Calu3 (cell line): ENCODE results near the gene JHY. TPM values are rescaled to one million over a fixed set of nuclear protein-coding genes. Genes with fewer than 3 reads are reported as not detected.

Experiments
- BruUV-seq: library from RNA; stranded (reverse); fragments of 400-500 nt; replicated peaks from 2 replicates; lab custom pipeline; 2021; lab: Mats Ljungman, UMichigan
- CTCF ChIA-PET: fragments of 300-600 bp; sonication (Branson Sonifier 250); formaldehyde crosslinking; loops from one replicate; lab custom pipeline; 2022; ENCODE audit warnings: antibody characterized with exemption; lab: Charles Lee
- DNase-seq: peaks from one replicate; pipeline ENCODE4 v3.0.0; 2022
- H3K27ac Mint-ChIP-seq: one replicate; pipeline ENCODE4 v1.8.0; 2022; ENCODE audit warnings: mixed read lengths; ENCODE audit not compliant: unreplicated experiment
- H3K27me3 Mint-ChIP-seq: one replicate; pipeline ENCODE4 v1.8.0; 2022; ENCODE audit warnings: mixed read lengths; ENCODE audit not compliant: unreplicated experiment
- H3K36me3 Mint-ChIP-seq: one replicate; pipeline ENCODE4 v1.8.0; 2022; ENCODE audit warnings: mild to moderate bottlenecking, moderate library complexity, mixed read lengths; ENCODE audit not compliant: insufficient read depth, unreplicated experiment
- H3K4me1 Mint-ChIP-seq: one replicate; pipeline ENCODE4 v1.8.0; 2022; ENCODE audit warnings: mild to moderate bottlenecking, low read depth, mixed read lengths; ENCODE audit not compliant: unreplicated experiment
- H3K4me3 Mint-ChIP-seq: one replicate; pipeline ENCODE4 v1.8.0; 2022; ENCODE audit warnings: mild to moderate bottlenecking, low read depth, moderate library complexity, mixed read lengths; ENCODE audit not compliant: unreplicated experiment
- H3K9me3 Mint-ChIP-seq: one replicate; pipeline ENCODE4 v1.8.0; 2022; ENCODE audit warnings: low read depth, mixed read lengths; ENCODE audit not compliant: unreplicated experiment
- CTCF ChIP-seq: fragments of 200-600 bp; IDR thresholded peaks from one replicate; pipeline ENCODE4 v1.8.0; 2022; ENCODE audit warnings: antibody characterized with exemption; ENCODE audit not compliant: unreplicated experiment
- intact Hi-C: fragments of 100-400 bp; cut with micrococcal nuclease; formaldehyde crosslinking; loops from one replicate; pipeline ENCODE4 v1.10.0; 2022; ENCODE audit not compliant: unreplicated experiment
- total RNA-seq: library from RNA; stranded (reverse); gene quantifications from 2 replicates; pipeline ENCODE4 v1.2.3, GENCODE V29; 2022

The JHY gene
- total RNA-seq, 1 experiment from 2014 or later, result 3.5 TPM

- Mint-ChIP-seq H3K27me3 (no peaks in the 10 kb centered on the region), H3K27ac (no peak overlapping the region), H3K9me3 (no peaks in the 10 kb centered on the region), H3K4me1 (no peaks in the 10 kb centered on the region), H3K36me3 (no peaks in the 10 kb centered on the region), H3K4me3 (no peak overlapping the region)
- no peak for DNase-seq
- intact Hi-C loops, result no loop called here
- TF ChIP-seq CTCF, result no peak
- CTCF ChIA-PET, result interaction anchor here (0.6 kb wide), 2 partner anchors 82 to 182 kb away, joined by 3 to 7 read pairs; no protein-coding TSS in a partner anchor
- no TSS peak for BruUV-seq
These were observed 10.5 kb upstream of the JHY start for GRCh38 chr11:122872046-122872445.

- H3K27ac Mint-ChIP-seq, result no peak overlapping the region
- no peak for DNase-seq
- no peaks in the 10 kb centered on the region for H3K36me3 Mint-ChIP-seq
- no peak for TF ChIP-seq CTCF
- no peaks in the 10 kb centered on the region for H3K27me3 Mint-ChIP-seq
- no TSS peak for BruUV-seq
- CTCF ChIA-PET, result no interaction called here
- H3K4me3 Mint-ChIP-seq, result no peak overlapping the region
- H3K9me3 Mint-ChIP-seq, result no peaks in the 10 kb centered on the region
- H3K4me1 Mint-ChIP-seq, result peaks cover 9% of the 10 kb centered on the region
- intact Hi-C loops, result no loop called here
These were observed 7.6 kb upstream of the JHY start for GRCh38 chr11:122874991-122875390.

GRCh38 chr11:122877732-122878131 lies 4.8 kb upstream of the JHY start:
- H3K27me3 Mint-ChIP-seq, result no peaks in the 10 kb centered on the region
- H3K9me3 Mint-ChIP-seq, result no peaks in the 10 kb centered on the region
- H3K4me1 Mint-ChIP-seq, result peaks cover 9% of the 10 kb centered on the region
- DNase-seq, result no peak
- TF ChIP-seq CTCF, result no peak
- no TSS peak for BruUV-seq
- H3K36me3 Mint-ChIP-seq, result peaks cover 9% of the 10 kb centered on the region
- H3K4me3 Mint-ChIP-seq, result no peak overlapping the region
- H3K27ac Mint-ChIP-seq, result no peak overlapping the region
- CTCF ChIA-PET, result no interaction called here
- intact Hi-C loops, result no loop called here

- Mint-ChIP-seq H3K4me3 (no peak overlapping the region), H3K27ac (no peak overlapping the region), H3K36me3 (peaks cover 19% of the 10 kb centered on the region), H3K4me1 (peaks cover 9% of the 10 kb centered on the region), H3K9me3 (no peaks in the 10 kb centered on the region), H3K27me3 (no peaks in the 10 kb centered on the region)
- CTCF ChIA-PET, result no interaction called here
- no peak for TF ChIP-seq CTCF
- BruUV-seq, result no TSS peak
- DNase-seq, result no peak
- intact Hi-C loops, result no loop called here
These were observed 2.8 kb upstream of the JHY start for GRCh38 chr11:122879785-122880184.
